Measurements from ENCODE around the gene NEAT1. TPM values are rescaled to one million over a fixed set of nuclear protein-coding genes. Genes with fewer than 3 reads are reported as not detected.

Gene NEAT1
- polyA plus RNA-seq, 2 donors: 536 to 1,203 TPM

- Histone ChIP-seq H3K36me3 (ENCODE audit: control insufficient read depth in 2 of 2, insufficient read depth in 2 of 2, low read length in 1 of 2) (no peaks in the 10 kb centered on the region), H3K9me3 (ENCODE audit: control insufficient read depth in 2 of 2, insufficient read depth in 1 of 2, low read depth in 1 of 2, low read length in 1 of 2) (no peaks in the 10 kb centered on the region), H3K27me3 (ENCODE audit: control insufficient read depth in 1 of 2, insufficient read depth in 2 of 2, low read length in 2 of 2) (no peaks in the 10 kb centered on the region), H3K4me1 (ENCODE audit: control insufficient read depth in 2 of 2, insufficient read depth in 2 of 2, low read length in 1 of 2) (peaks cover 0 to 12% of the 10 kb centered on the region in 2 donors), H3K27ac (ENCODE audit: low read depth in 2 of 2, low read length in 1 of 2) (peak overlapping the region; percentile 84 to 98), H3K4me3 (ENCODE audit: low read depth in 1 of 2, low read length in 2 of 2) (peak overlapping the region; percentile 5 to 16)
- 32 to 39% methylated on average over 33 of the region's 33 CpGs for WGBS, 2 donors
Observed at GRCh38 chr11:65478388-65479183, 56.0 kb downstream of the NEAT1 start.

GRCh38 chr11:65479184-65480145, 56.9 kb downstream of the NEAT1 start:
- H3K36me3 ChIP-seq (ENCODE audit: control insufficient read depth in 2 of 2, insufficient read depth in 2 of 2, low read length in 1 of 2): no peaks in the 10 kb centered on the region
- 52 to 58% methylated on average over 11 of the region's 11 CpGs for WGBS, 2 donors
- H3K4me3 ChIP-seq (ENCODE audit: low read depth in 1 of 2, low read length in 2 of 2): no peak overlapping the region
- no peaks in the 10 kb centered on the region for H3K27me3 ChIP-seq (ENCODE audit: control insufficient read depth in 1 of 2, insufficient read depth in 2 of 2, low read length in 2 of 2)
- peaks cover 0 to 12% of the 10 kb centered on the region in 2 donors for H3K4me1 ChIP-seq (ENCODE audit: control insufficient read depth in 2 of 2, insufficient read depth in 2 of 2, low read length in 1 of 2)
- no peaks in the 10 kb centered on the region for H3K9me3 ChIP-seq (ENCODE audit: control insufficient read depth in 2 of 2, insufficient read depth in 1 of 2, low read depth in 1 of 2, low read length in 1 of 2)
- peak overlapping the region; percentile 84 to 98 for H3K27ac ChIP-seq (ENCODE audit: low read depth in 2 of 2, low read length in 1 of 2)

GRCh38 chr11:65482306-65482850, 59.8 kb downstream of the NEAT1 start:
- peak overlapping the region in 1 of 2 donors; percentile 58 for H3K27ac ChIP-seq (ENCODE audit: low read depth in 2 of 2, low read length in 1 of 2)
- no peaks in the 10 kb centered on the region for H3K9me3 ChIP-seq (ENCODE audit: control insufficient read depth in 2 of 2, insufficient read depth in 1 of 2, low read depth in 1 of 2, low read length in 1 of 2)
- peaks cover 0 to 10% of the 10 kb centered on the region in 2 donors for H3K4me1 ChIP-seq (ENCODE audit: control insufficient read depth in 2 of 2, insufficient read depth in 2 of 2, low read length in 1 of 2)
- no peaks in the 10 kb centered on the region for H3K36me3 ChIP-seq (ENCODE audit: control insufficient read depth in 2 of 2, insufficient read depth in 2 of 2, low read length in 1 of 2)
- WGBS, 2 donors: 100% methylated on average over 2 of the region's 2 CpGs
- no peak overlapping the region for H3K4me3 ChIP-seq (ENCODE audit: low read depth in 1 of 2, low read length in 2 of 2)
- no peaks in the 10 kb centered on the region for H3K27me3 ChIP-seq (ENCODE audit: control insufficient read depth in 1 of 2, insufficient read depth in 2 of 2, low read length in 2 of 2)

GRCh38 chr11:65485920-65486219, 63.3 kb downstream of the NEAT1 start:
- Histone ChIP-seq H3K27me3 (ENCODE audit: control insufficient read depth in 1 of 2, insufficient read depth in 2 of 2, low read length in 2 of 2) (no peaks in the 10 kb centered on the region), H3K9me3 (ENCODE audit: control insufficient read depth in 2 of 2, insufficient read depth in 1 of 2, low read depth in 1 of 2, low read length in 1 of 2) (no peaks in the 10 kb centered on the region), H3K4me1 (ENCODE audit: control insufficient read depth in 2 of 2, insufficient read depth in 2 of 2, low read length in 1 of 2) (peaks cover 7 to 30% of the 10 kb centered on the region in 2 donors), H3K4me3 (ENCODE audit: low read depth in 1 of 2, low read length in 2 of 2) (no peak overlapping the region), H3K27ac (ENCODE audit: low read depth in 2 of 2, low read length in 1 of 2) (peak overlapping the region; percentile 85 to 87), H3K36me3 (ENCODE audit: control insufficient read depth in 2 of 2, insufficient read depth in 2 of 2, low read length in 1 of 2) (no peaks in the 10 kb centered on the region)
- WGBS, 2 donors: 39 to 53% methylated on average over 5 of the region's 5 CpGs

GRCh38 chr11:65486570-65487466, 64.2 kb downstream of the NEAT1 start:
- H3K27me3 ChIP-seq (ENCODE audit: control insufficient read depth in 1 of 2, insufficient read depth in 2 of 2, low read length in 2 of 2): no peaks in the 10 kb centered on the region
- no peaks in the 10 kb centered on the region for H3K9me3 ChIP-seq (ENCODE audit: control insufficient read depth in 2 of 2, insufficient read depth in 1 of 2, low read depth in 1 of 2, low read length in 1 of 2)
- WGBS, 2 donors: 68 to 76% methylated on average over 10 of the region's 10 CpGs
- no peaks in the 10 kb centered on the region for H3K36me3 ChIP-seq (ENCODE audit: control insufficient read depth in 2 of 2, insufficient read depth in 2 of 2, low read length in 1 of 2)
- peak overlapping the region; percentile 85 to 99 for H3K27ac ChIP-seq (ENCODE audit: low read depth in 2 of 2, low read length in 1 of 2)
- peaks cover 7 to 35% of the 10 kb centered on the region in 2 donors for H3K4me1 ChIP-seq (ENCODE audit: control insufficient read depth in 2 of 2, insufficient read depth in 2 of 2, low read length in 1 of 2)
- no peak overlapping the region for H3K4me3 ChIP-seq (ENCODE audit: low read depth in 1 of 2, low read length in 2 of 2)

GRCh38 chr11:65487467-65488272, 65.1 kb downstream of the NEAT1 start:
- H3K27me3 ChIP-seq (ENCODE audit: control insufficient read depth in 1 of 2, insufficient read depth in 2 of 2, low read length in 2 of 2): no peaks in the 10 kb centered on the region
- H3K4me1 ChIP-seq (ENCODE audit: control insufficient read depth in 2 of 2, insufficient read depth in 2 of 2, low read length in 1 of 2): peaks cover 7 to 40% of the 10 kb centered on the region in 2 donors
- WGBS, 2 donors: 9 to 10% methylated on average over 17 of the region's 17 CpGs
- no peaks in the 10 kb centered on the region for H3K9me3 ChIP-seq (ENCODE audit: control insufficient read depth in 2 of 2, insufficient read depth in 1 of 2, low read depth in 1 of 2, low read length in 1 of 2)
- peak overlapping the region; percentile 99 for H3K27ac ChIP-seq (ENCODE audit: low read depth in 2 of 2, low read length in 1 of 2)
- H3K36me3 ChIP-seq (ENCODE audit: control insufficient read depth in 2 of 2, insufficient read depth in 2 of 2, low read length in 1 of 2): no peaks in the 10 kb centered on the region
- H3K4me3 ChIP-seq (ENCODE audit: low read depth in 1 of 2, low read length in 2 of 2): peak overlapping the region in 1 of 2 donors; percentile 10

- WGBS, 2 donors: 28 to 37% methylated on average over 10 of the region's 10 CpGs
- peak overlapping the region; percentile 99 for H3K27ac ChIP-seq (ENCODE audit: low read depth in 2 of 2, low read length in 1 of 2)
- no peaks in the 10 kb centered on the region for H3K27me3 ChIP-seq (ENCODE audit: control insufficient read depth in 1 of 2, insufficient read depth in 2 of 2, low read length in 2 of 2)
- peaks cover 7 to 42% of the 10 kb centered on the region in 2 donors for H3K4me1 ChIP-seq (ENCODE audit: control insufficient read depth in 2 of 2, insufficient read depth in 2 of 2, low read length in 1 of 2)
- peak overlapping the region in 1 of 2 donors; percentile 10 for H3K4me3 ChIP-seq (ENCODE audit: low read depth in 1 of 2, low read length in 2 of 2)
- no peaks in the 10 kb centered on the region for H3K9me3 ChIP-seq (ENCODE audit: control insufficient read depth in 2 of 2, insufficient read depth in 1 of 2, low read depth in 1 of 2, low read length in 1 of 2)
- H3K36me3 ChIP-seq (ENCODE audit: control insufficient read depth in 2 of 2, insufficient read depth in 2 of 2, low read length in 1 of 2): no peaks in the 10 kb centered on the region
Observed at GRCh38 chr11:65488273-65489034, 65.9 kb downstream of the NEAT1 start.

Data from esophagus (tissue), 2 donors.